H1 (cell line): Measurements from ENCODE around the gene GLRX3. TPM values are rescaled to one million over a fixed set of nuclear protein-coding genes. Genes with fewer than 3 reads are reported as not detected.

Experiments used
- ASH2L ChIP-seq: fragments of 200-600, 300-600 bp; sonication (generic); IDR thresholded peaks from one replicate; pipeline ENCODE4 v1.7.1; 2017; ENCODE audit warnings: low read length
- CHD7 ChIP-seq: fragments of 300-600 bp; sonication (generic); IDR thresholded peaks from 2 replicates; pipeline ENCODE4 v1.7.1; 2012; ENCODE audit warnings: low read length, moderate library complexity, mild to moderate bottlenecking, inconsistent platforms; ENCODE audit not compliant: insufficient replicate concordance
- CTBP2 ChIP-seq: IDR thresholded peaks from 2 replicates; pipeline ENCODE4 v1.7.0; 2011; ENCODE audit warnings: borderline replicate concordance, mild to moderate bottlenecking, moderate library complexity, mixed read lengths, low read length; ENCODE audit not compliant: insufficient read depth, insufficient read length
- EGR1 ChIP-seq: IDR thresholded peaks from 2 replicates; pipeline ENCODE4 v1.6.1; 2011; ENCODE audit warnings: low read depth, low read length, borderline replicate concordance
- EZH2 ChIP-seq: fragments of 200-600 bp; sonication (generic); IDR thresholded peaks from 2 replicates; pipeline ENCODE4 v1.7.1; 2012; ENCODE audit warnings: low read depth, mild to moderate bottlenecking, moderate library complexity, low read length, inconsistent platforms; ENCODE audit not compliant: severe bottlenecking
- GABPA ChIP-seq: IDR thresholded peaks from 2 replicates; pipeline ENCODE4 v1.6.1; 2011; ENCODE audit warnings: mild to moderate bottlenecking, low read length, moderate library complexity, borderline replicate concordance; ENCODE audit not compliant: insufficient read depth
- RBBP5 ChIP-seq: IDR thresholded peaks from 2 replicates; pipeline ENCODE4 v1.7.1; 2012; ENCODE audit warnings: low read depth, mild to moderate bottlenecking, inconsistent platforms, low read length, moderate library complexity, borderline replicate concordance
- SRF ChIP-seq: IDR thresholded peaks from 2 replicates; pipeline ENCODE4 v1.6.1; 2011; ENCODE audit warnings: mild to moderate bottlenecking, low read depth, low read length, moderate library complexity
- TBP ChIP-seq: IDR thresholded peaks from 2 replicates; pipeline ENCODE4 v1.6.1; 2011; ENCODE audit warnings: low read depth, low read length, improper control_type of control experiment
- TEAD4 ChIP-seq: IDR thresholded peaks from 2 replicates; pipeline ENCODE4 v1.6.1; 2012; ENCODE audit warnings: low read depth, low read length, inconsistent platforms, mixed read lengths
- YY1 ChIP-seq: IDR thresholded peaks from 2 replicates; pipeline ENCODE4 v1.6.1; 2011; ENCODE audit warnings: low read depth, mild to moderate bottlenecking, low read length
- polyA plus RNA-seq, 7 experiments: library from polyadenylated mRNA; depleted of rRNA in 3 of 7; stranded (reverse) in 5 of 7; unstranded in 2 of 7; fragments of >200 nt in 5 of 7; fragments of 200-250 nt in 2 of 7; gene quantifications; 1 replicate in 5 of 7; 2 replicates in 1 of 7; 4 replicates in 1 of 7; pipeline versions ENCODE4 v1.2.1 to v1.2.3, GENCODE V29; 2011 to 2013; ENCODE audit warnings: missing spikeins in 2 of 7, mixed read lengths in 2 of 7
- total RNA-seq: library from RNA; stranded (reverse); fragmentation: NEBNext Ultra II Directional; extraction: Animal tissue kit (Norgen Biotek cat#: 25700); gene quantifications from 2 replicates; pipeline ENCODE4 v1.2.1, GENCODE V29; 2021

Gene GLRX3
- total and polyA plus RNA-seq, 2 of the 8 experiments (the other 6 are each of a cell fraction or from before 2014, with no cell fraction given), result 59.9 to 157 TPM

GRCh38 chr10:130111113-130111851, 24.9 kb upstream of the GLRX3 start (continued):
- TF ChIP-seq CHD7 (no peak), ASH2L (no peak), RBBP5 (no peak), TEAD4 (no peak), SRF (no peak), GABPA (no peak), EZH2 (no peak), TBP (0 out of 2 replicates have a peak, but pooled peaks have one; percentile 8), YY1 (no peak), EGR1 (no peak), CTBP2 (no peak)
